ENCODE measurements around the gene GREB1. TPM values are rescaled to one million over a fixed set of nuclear protein-coding genes. Genes with fewer than 3 reads are reported as not detected.

Gene GREB1
- total and polyA plus RNA-seq, 2 of the 13 experiments (the other 11 are each of a cell fraction or from before 2014, with no cell fraction given), result 31.3 to 61.2 TPM

DNA sequence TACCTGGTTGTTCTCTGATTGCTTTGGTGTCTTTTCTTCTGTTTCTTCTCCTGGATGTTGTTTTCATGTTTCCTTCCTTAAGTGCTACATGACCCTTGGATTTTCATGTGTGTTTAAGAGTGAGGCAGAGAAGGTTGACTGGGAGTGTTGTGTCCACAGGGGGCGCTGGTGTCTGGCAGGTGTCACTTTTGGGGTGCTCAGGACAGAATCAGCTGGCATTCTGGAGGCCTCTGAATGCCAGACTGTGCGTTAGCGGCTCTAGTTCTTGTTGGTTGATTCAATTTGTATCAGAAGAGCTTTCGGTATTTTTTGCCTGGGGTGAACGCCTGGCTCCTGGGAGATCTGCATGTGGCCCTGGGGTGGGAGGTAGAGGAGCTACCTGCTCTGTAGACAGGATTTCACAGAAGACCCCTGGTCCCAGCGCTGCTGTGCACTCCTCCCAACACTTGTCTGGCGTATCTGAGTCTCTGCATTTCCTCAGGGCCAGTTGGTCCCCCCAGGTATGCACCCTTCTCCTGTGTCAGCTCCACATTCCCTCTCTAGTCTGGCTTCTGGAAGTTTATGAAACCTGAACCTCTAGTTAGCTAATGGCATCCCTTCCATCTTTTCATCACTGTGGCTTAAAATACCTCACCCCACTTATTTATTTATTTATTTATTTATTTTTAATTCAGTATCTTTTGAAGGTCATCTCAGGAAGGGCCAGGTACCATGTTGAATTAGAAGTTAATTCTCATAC lies 1.1 kb downstream of the GREB1 start (continued):
- TF ChIP-seq ZBTB10 (CRISPR knock-in tag; IDR thresholded peaks at IDR 0.05; ENCODE audit: borderline replicate concordance) (peak; percentile 83; the same call in 1 of the 2 replicates), ZBTB38 (CRISPR knock-in tag; IDR thresholded peaks at IDR 0.05) (peak; percentile 3), HOMEZ (CRISPR knock-in tag; IDR thresholded peaks at IDR 0.05; ENCODE audit: low read depth) (peak; percentile 43; the same call in 1 of the 2 replicates), ZNF3 (CRISPR knock-in tag; IDR thresholded peaks at IDR 0.05) (0 out of 2 replicates have a peak, but pooled peaks have one; percentile 15)

DNA sequence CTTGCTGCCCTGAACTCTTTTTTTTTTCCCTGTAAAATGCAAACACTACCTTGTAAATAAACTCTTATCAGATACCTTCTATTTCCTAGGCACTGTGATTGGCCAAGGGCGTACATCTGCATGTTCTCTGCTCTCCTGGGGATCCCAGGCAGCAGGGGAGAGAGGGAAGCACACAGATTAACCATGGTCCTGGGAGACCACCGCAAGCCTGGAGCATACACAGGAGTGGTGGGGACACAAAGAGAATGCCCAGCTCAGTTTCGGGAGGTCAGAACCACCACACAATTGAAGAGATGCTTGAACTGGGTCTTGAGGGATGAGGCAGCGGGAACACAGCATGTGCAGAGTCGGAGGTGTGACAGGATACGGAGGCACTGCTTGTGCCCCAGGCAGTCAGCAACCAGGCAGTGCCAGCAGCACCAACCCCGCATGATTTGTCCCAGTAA lies 2.1 kb downstream of the GREB1 start:
- Histone ChIP-seq H3K9ac (ENCODE audit: insufficient read depth, low read depth, low read length) (no peak overlapping the region), H3K9me3 (ENCODE audit: low read length) (no peaks in the 10 kb centered on the region), H3K27me3 (ENCODE audit: control insufficient read depth in 1 of 2, insufficient read depth in 2 of 2, low read length in 2 of 2) (no peaks in the 10 kb centered on the region), H3K4me2 (ENCODE audit: low read depth, low read length) (peak overlapping the region; percentile 50), H2AFZ (ENCODE audit: low read length) (no peak overlapping the region), H3K79me2 (ENCODE audit: insufficient read depth, low read length) (peaks cover 83% of the 10 kb centered on the region), H3K27ac (ENCODE audit: extremely low read length, insufficient read depth, low read length) (peak overlapping the region; percentile 48), H3K4me1 (ENCODE audit: insufficient read depth, low read length) (peaks cover 96% of the 10 kb centered on the region), H3K4me3 (replicated peaks in 1 of 3; ENCODE audit: insufficient read depth in 1 of 3, low read depth in 2 of 3, low read length in 3 of 3) (no peak overlapping the region; a peak in 2 of 6 replicates), H3K36me3 (replicated peaks in 1 of 2; ENCODE audit: control insufficient read depth in 1 of 2, insufficient read depth in 2 of 2, low read length in 2 of 2) (peaks cover 0 to 5% of the 10 kb centered on the region in 2 experiments; a peak in 1 of 5 replicates), H4K20me1 (ENCODE audit: insufficient read depth, low read length) (no peaks in the 10 kb centered on the region)
- WGBS (ENCODE audit: low lambda C conversion rate), result 73% methylated on average over 7 of the region's 7 CpGs
- peak; percentile 15 for FAIRE-seq
- no TSS peak for BruUV-seq (replicated peaks)
- intact Hi-C loops (cut with micrococcal nuclease; ENCODE audit: unreplicated experiment) (loop anchor here (10.0 kb wide), 1 partner anchor 171 kb away; no protein-coding TSS in a partner anchor), in situ Hi-C loops (cut with HindIII; ENCODE audit: extremely low pct_ligation_motif_present, low pct_unique_long_range_greater_than_20kb) (loop anchor here (5.0 kb wide), 1 partner anchor 39 kb away; no protein-coding TSS in a partner anchor)
- ChIA-PET POLR2A (interaction anchor here (1.1 kb wide), 1 partner anchor 10 kb away, joined by 3 read pairs; no protein-coding TSS in a partner anchor), CTCF (ENCODE audit: low intra/inter-chr PET ratio, low total read pairs) (no interaction called here)
- DNase-seq (ENCODE audit: low spot score), result peak; percentile 62
- ATAC-seq, result peak; percentile 8; the same call in 1 of the 3 replicates
- TF ChIP-seq PHF5A (CRISPR knock-in tag; IDR thresholded peaks at IDR 0.05; ENCODE audit: low read depth, unreplicated experiment) (no peak), ZNF670 (CRISPR knock-in tag; IDR thresholded peaks at IDR 0.05; ENCODE audit: borderline replicate concordance) (no peak), KDM5B (CRISPR knock-in tag; IDR thresholded peaks at IDR 0.05; ENCODE audit: borderline replicate concordance) (peak; percentile 44; the same call in 1 of the 2 replicates), ZSCAN12 (CRISPR knock-in tag; IDR thresholded peaks at IDR 0.05) (no peak), RFX5 (IDR thresholded peaks at IDR 0.05; ENCODE audit: low read depth, low read length) (no peak), HNRNPUL1 (IDR thresholded peaks at IDR 0.05; ENCODE audit: low read depth, low read length) (no peak), CEBPG (CRISPR knock-in tag; IDR thresholded peaks at IDR 0.05) (peak; percentile 53), ZBTB4 (CRISPR knock-in tag; IDR thresholded peaks at IDR 0.05; ENCODE audit: borderline replicate concordance) (peak; percentile 46; the same call in 1 of the 2 replicates)
- TF ChIP-seq, protein P1, sequence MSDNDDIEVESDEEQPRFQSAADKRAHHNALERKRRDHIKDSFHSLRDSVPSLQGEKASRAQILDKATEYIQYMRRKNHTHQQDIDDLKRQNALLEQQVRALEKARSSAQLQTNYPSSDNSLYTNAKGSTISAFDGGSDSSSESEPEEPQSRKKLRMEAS (IDR thresholded peaks at IDR 0.05), result peak; percentile 66; the same call in 1 of the 2 replicates

Data from HepG2 (cell line).